ENCODE measurements around the gene ZNF335.

Gene ZNF335

GRCh38 chr20:45950330-45950646 is 21.7 kb downstream of the ZNF335 start:
- no peak for DNase-seq

GRCh38 chr20:45949542-45950329 is 22.3 kb downstream of the ZNF335 start:
- DNase-seq = no peak

GRCh38 chr20:45948742-45949541 is 23.1 kb downstream of the ZNF335 start:
- DNase-seq = no peak

GRCh38 chr20:45948261-45948733 is 23.7 kb downstream of the ZNF335 start:
- DNase-seq = no peak

GRCh38 chr20:45947110-45947866 is 24.7 kb downstream of the ZNF335 start:
- DNase-seq = no peak

GRCh38 chr20:45946149-45946970 is 25.6 kb downstream of the ZNF335 start:
- DNase-seq = peak; percentile 18

- no peak for DNase-seq
Observed at GRCh38 chr20:45945678-45946148, 26.3 kb downstream of the ZNF335 start.

GRCh38 chr20:45944965-45945677 is 26.9 kb downstream of the ZNF335 start:
- DNase-seq = no peak

- DNase-seq = no peak
Observed at GRCh38 chr20:45944151-45944964, 27.6 kb downstream of the ZNF335 start.

GRCh38 chr20:45943613-45944012 is 28.4 kb downstream of the ZNF335 start:
- DNase-seq = no peak

- no peak for DNase-seq
Observed at GRCh38 chr20:45940469-45940868, 31.5 kb downstream of the ZNF335 start.

GRCh38 chr20:45940053-45940452 is 31.9 kb downstream of the ZNF335 start:
- DNase-seq = no peak

GRCh38 chr20:45938727-45939438 is 33.1 kb downstream of the ZNF335 start:
- no peak for DNase-seq

- DNase-seq = no peak
Observed at GRCh38 chr20:45937765-45938164, 34.2 kb downstream of the ZNF335 start.

- DNase-seq = no peak
Observed at GRCh38 chr20:45935416-45936046, 36.5 kb downstream of the ZNF335 start.

- DNase-seq = peak; percentile 97
Observed at GRCh38 chr20:45934586-45935415, 37.2 kb downstream of the ZNF335 start, which contains the start of gene PCIF1. TSS of gene PCIF1 (plus strand) at chr20:45934683. CDS start at chr20:45939000, 4,317 bp downstream.

GRCh38 chr20:45934046-45934585 is 37.9 kb downstream of the ZNF335 start:
- no peak for DNase-seq

Measured in GOT3 (cell line).